Measurements from ENCODE around the gene IER5L.
"Not testable (repeated sequence)": the region's sequence is repeated elsewhere in the genome, so short reads cannot be mapped to it uniquely, and the experiment has no call there.

IER5L gene

GRCh38 chr9:129164246-129164930 is 13.7 kb downstream of the IER5L start:
- TF ChIP-seq CSDC2 (CRISPR knock-in tag; IDR thresholded peaks at IDR 0.05): no peak
- TF ChIP-seq ZNF565 (CRISPR knock-in tag; conservative IDR thresholded peaks at IDR 0.05; ENCODE audit: low read depth): no peak
- no peak for TF ChIP-seq PPARA (CRISPR knock-in tag; IDR thresholded peaks at IDR 0.05; ENCODE audit: borderline replicate concordance)
- TF ChIP-seq OSR1 (CRISPR knock-in tag; IDR thresholded peaks at IDR 0.05): no peak
- TF ChIP-seq TSHZ2 (CRISPR knock-in tag; IDR thresholded peaks at IDR 0.05): no peak
- TF ChIP-seq ZC3H10 (CRISPR knock-in tag; IDR thresholded peaks at IDR 0.05): no peak
- no peak for TF ChIP-seq BACH2 (CRISPR knock-in tag; IDR thresholded peaks at IDR 0.05; ENCODE audit: borderline replicate concordance)
- no peak for TF ChIP-seq ZNF8 (CRISPR knock-in tag; IDR thresholded peaks at IDR 0.05)
- TF ChIP-seq ISL1 (CRISPR knock-in tag; IDR thresholded peaks at IDR 0.05): no peak
- no peak for TF ChIP-seq ZNF70 (CRISPR knock-in tag; IDR thresholded peaks at IDR 0.05)
- no peak for TF ChIP-seq TOX (CRISPR knock-in tag; IDR thresholded peaks at IDR 0.05; ENCODE audit: borderline replicate concordance)
- TF ChIP-seq TCF4 (CRISPR knock-in tag; IDR thresholded peaks at IDR 0.05; ENCODE audit: borderline replicate concordance): no peak
- TF ChIP-seq POU6F1 (CRISPR knock-in tag; IDR thresholded peaks at IDR 0.05; ENCODE audit: borderline replicate concordance, low read depth): no peak
- TF ChIP-seq CREB5 (CRISPR knock-in tag; IDR thresholded peaks at IDR 0.05; ENCODE audit: low read depth): no peak
- no peak for TF ChIP-seq CSRNP3 (CRISPR knock-in tag; IDR thresholded peaks at IDR 0.05)
- TF ChIP-seq ARNTL (CRISPR knock-in tag; IDR thresholded peaks at IDR 0.05; ENCODE audit: borderline replicate concordance, low read depth): no peak
- no peak for TF ChIP-seq RARB (CRISPR knock-in tag; IDR thresholded peaks at IDR 0.05)
- no peak for TF ChIP-seq ZFP30 (CRISPR knock-in tag; IDR thresholded peaks at IDR 0.05)
- TF ChIP-seq SNAI2 (CRISPR knock-in tag; IDR thresholded peaks at IDR 0.05): no peak
- no peak for TF ChIP-seq ESRRG (CRISPR knock-in tag; IDR thresholded peaks at IDR 0.05)
- ATAC-seq: no peak

- no peak for ATAC-seq
- TF ChIP-seq ZNF70 (CRISPR knock-in tag; IDR thresholded peaks at IDR 0.05): no peak
These were observed 14.3 kb downstream of the IER5L start for GRCh38 chr9:129163753-129164152.

GRCh38 chr9:129163198-129163670 is 14.8 kb downstream of the IER5L start:
- ATAC-seq: not testable (repeated sequence)

GRCh38 chr9:129162497-129163197 is 15.4 kb downstream of the IER5L start:
- TF ChIP-seq RARB (CRISPR knock-in tag; IDR thresholded peaks at IDR 0.05): no peak
- no peak for TF ChIP-seq ZFP3 (CRISPR knock-in tag; IDR thresholded peaks at IDR 0.05)
- TF ChIP-seq ZNF565 (CRISPR knock-in tag; conservative IDR thresholded peaks at IDR 0.05; ENCODE audit: low read depth): no peak
- TF ChIP-seq CSRNP3 (CRISPR knock-in tag; IDR thresholded peaks at IDR 0.05): no peak
- no peak for TF ChIP-seq CSDC2 (CRISPR knock-in tag; IDR thresholded peaks at IDR 0.05)
- no peak for TF ChIP-seq ARNTL (CRISPR knock-in tag; IDR thresholded peaks at IDR 0.05; ENCODE audit: borderline replicate concordance, low read depth)
- TF ChIP-seq SNAI2 (CRISPR knock-in tag; IDR thresholded peaks at IDR 0.05): no peak
- no peak for TF ChIP-seq ISL1 (CRISPR knock-in tag; IDR thresholded peaks at IDR 0.05)
- TF ChIP-seq GLIS3 (CRISPR knock-in tag; IDR thresholded peaks at IDR 0.05): no peak
- no peak for TF ChIP-seq TOX (CRISPR knock-in tag; IDR thresholded peaks at IDR 0.05; ENCODE audit: borderline replicate concordance)
- no peak for TF ChIP-seq ZNF8 (CRISPR knock-in tag; IDR thresholded peaks at IDR 0.05)
- TF ChIP-seq CREB5 (CRISPR knock-in tag; IDR thresholded peaks at IDR 0.05; ENCODE audit: low read depth): no peak

More at GRCh38 chr9:129162497-129163197, 15.4 kb downstream of the IER5L start:
- no peak for ATAC-seq
